HG02852 (cell line): Measurements from ENCODE around the gene PHACTR3.

Experiments used
- ATAC-seq: cut with Tn5 transposase; IDR thresholded peaks from one replicate; pipeline ENCODE4 v1.9.1; 2021; ENCODE audit warnings: mild to moderate bottlenecking, moderate library complexity; ENCODE audit not compliant: unreplicated experiment

The PHACTR3 gene

DNA sequence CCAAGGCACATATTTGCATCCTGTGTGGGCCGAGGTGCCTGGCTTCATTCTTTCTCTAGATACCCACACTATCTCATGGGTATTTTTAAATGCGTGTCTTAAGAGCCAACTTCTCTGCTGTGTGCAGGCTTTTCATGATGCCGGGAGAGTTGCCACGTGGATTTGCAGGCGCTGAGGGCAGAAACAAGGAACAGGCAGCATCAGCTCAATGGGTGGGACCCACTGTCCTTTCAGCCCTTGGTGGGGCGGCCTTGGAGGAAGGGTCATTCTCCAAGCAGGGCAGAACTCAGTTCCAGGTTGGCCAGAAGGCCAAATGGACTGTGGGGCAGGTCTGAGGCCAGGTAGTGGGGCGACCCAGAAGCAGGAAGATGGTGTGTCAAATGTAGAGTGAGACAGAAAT lies 84.7 kb downstream of the PHACTR3 start:
- ATAC-seq = no peak

DNA sequence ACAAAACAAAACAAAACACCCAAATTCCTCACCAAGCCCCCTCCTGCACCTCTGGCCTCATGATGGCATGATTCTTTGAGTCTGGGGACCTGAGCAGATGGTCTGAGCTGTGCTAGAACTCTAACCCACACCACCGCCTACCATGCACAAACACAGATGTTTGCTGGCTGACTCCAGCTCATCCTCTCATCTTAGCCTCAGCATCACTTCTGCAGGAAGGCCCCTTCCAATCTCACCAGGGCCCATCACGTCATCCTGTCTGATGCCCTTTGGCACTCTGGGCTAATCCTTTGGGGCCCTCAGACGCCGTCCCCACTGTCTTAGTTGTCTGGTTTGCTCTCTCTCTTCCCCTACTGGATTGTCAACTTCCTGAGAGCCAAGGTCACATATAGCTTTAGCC lies 85.8 kb downstream of the PHACTR3 start:
- no peak for ATAC-seq

GRCh38 chr20:59690976-59691375 lies 86.6 kb downstream of the PHACTR3 start:
- no peak for ATAC-seq

GRCh38 chr20:59692139-59692538 lies 87.8 kb downstream of the PHACTR3 start:
- no peak for ATAC-seq

DNA sequence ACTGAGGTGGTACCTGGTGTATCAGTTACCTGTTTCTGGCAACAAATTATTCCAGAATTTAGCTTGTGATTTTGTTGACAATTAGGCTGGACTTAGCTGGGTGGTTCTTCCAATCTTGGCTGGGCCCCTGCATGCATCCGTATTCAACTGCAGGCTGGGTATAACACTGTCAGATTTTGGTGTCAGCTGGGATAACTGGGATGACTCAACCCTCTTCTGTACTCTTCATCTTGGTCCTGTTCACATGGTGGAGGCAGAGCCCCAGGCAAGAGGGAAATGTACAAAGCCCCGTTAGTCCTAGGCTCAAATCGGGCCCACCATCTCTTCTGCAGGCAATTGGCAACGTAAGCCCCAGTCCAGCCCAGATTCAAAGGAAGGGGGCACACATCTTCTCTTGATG lies 89.2 kb downstream of the PHACTR3 start:
- no peak for ATAC-seq

- no peak for ATAC-seq
These were observed 92.1 kb downstream of the PHACTR3 start for GRCh38 chr20:59696476-59696875.

GRCh38 chr20:59697068-59697467 lies 92.7 kb downstream of the PHACTR3 start:
- no peak for ATAC-seq

- ATAC-seq = no peak
These were observed 94.3 kb downstream of the PHACTR3 start for GRCh38 chr20:59698598-59698997.

- no peak for ATAC-seq
These were observed 96.9 kb downstream of the PHACTR3 start for GRCh38 chr20:59701236-59701635.

DNA sequence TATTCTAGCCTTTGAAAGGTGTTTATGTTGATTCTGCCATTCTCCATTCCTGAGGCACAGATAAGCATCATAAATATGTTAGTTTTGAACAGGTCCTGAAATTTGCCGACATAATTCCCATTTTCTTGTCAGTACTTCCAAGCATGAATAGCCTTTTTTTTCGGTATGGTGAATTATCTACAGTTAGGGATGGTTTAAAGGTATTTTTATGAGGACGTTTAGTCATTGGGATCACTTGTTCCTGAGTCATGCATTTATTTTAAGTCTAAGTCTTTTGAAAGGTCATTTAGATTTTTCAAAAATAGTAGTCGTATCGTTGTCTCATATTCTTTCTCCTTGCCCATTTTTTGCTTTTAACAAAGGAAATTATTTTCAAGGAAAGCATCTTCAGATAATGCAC lies 98.7 kb downstream of the PHACTR3 start:
- no peak for ATAC-seq

GRCh38 chr20:59705651-59706399 lies 101.5 kb downstream of the PHACTR3 start:
- no peak for ATAC-seq

- no peak for ATAC-seq
These were observed 102.0 kb downstream of the PHACTR3 start for GRCh38 chr20:59706400-59706693.

DNA sequence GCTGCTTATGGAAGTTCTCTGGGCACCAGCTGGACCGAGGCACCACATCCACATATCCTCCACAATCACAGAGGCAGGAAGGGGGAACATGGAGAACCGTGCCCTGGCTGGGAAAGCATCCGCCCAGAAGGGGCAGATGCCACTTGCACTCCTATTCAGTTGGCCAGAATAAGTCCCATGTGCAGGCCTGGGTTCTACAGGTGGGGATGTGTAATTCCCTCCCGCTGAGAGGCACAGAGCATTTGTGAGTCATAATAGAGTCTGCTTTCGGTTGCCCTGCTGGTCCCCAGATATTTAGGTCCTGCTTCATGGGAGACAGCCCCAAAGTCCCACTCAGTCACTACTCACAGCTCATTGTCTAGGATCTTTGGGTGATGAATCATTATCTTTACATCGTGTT lies 104.0 kb downstream of the PHACTR3 start:
- no peak for ATAC-seq

DNA sequence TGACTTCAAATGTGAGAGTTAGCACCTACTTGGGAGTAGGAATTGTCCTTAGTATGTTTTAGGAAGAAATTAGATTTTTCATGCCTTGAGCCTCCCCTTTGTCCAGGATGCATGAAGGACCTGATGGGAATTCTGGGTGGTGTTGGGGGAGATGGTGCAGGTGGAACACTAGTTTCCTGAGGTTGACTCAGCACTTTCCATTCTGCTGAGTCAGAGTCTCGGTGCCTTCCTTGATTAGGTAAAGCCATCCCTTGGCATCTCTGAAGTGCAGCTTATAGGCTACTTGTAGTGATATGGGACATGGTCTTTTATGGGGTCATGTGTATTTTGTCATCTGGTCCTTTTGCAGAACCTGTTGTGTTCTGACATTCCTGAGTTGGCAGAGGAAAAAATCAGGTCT lies 105.3 kb downstream of the PHACTR3 start:
- no peak for ATAC-seq

GRCh38 chr20:59718071-59718470 lies 113.7 kb downstream of the PHACTR3 start:
- no peak for ATAC-seq

GRCh38 chr20:59718751-59719150 lies 114.4 kb downstream of the PHACTR3 start:
- no peak for ATAC-seq

DNA sequence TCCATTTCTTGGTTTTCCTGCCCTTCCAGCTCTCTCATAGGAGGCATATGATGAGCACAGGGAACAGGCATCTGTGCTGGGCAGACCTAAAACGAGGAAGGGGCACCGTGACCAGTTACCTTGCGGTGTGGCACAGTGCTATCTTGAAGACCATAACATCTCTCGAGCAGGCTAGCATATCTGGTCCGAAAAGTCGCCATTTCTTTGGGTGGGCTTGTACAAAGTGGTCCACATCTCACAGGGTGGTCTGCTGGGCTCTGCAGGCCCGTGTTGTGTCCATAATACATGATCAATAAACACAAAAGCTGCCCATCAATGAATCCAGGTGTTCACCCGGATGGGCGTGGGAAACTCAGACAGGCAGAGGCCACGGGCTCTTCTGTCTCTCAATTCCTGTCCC lies 115.7 kb downstream of the PHACTR3 start:
- ATAC-seq = no peak

- ATAC-seq = no peak
These were observed 117.0 kb downstream of the PHACTR3 start for GRCh38 chr20:59721386-59721785.

GRCh38 chr20:59723108-59723500 lies 118.8 kb downstream of the PHACTR3 start:
- no peak for ATAC-seq

DNA sequence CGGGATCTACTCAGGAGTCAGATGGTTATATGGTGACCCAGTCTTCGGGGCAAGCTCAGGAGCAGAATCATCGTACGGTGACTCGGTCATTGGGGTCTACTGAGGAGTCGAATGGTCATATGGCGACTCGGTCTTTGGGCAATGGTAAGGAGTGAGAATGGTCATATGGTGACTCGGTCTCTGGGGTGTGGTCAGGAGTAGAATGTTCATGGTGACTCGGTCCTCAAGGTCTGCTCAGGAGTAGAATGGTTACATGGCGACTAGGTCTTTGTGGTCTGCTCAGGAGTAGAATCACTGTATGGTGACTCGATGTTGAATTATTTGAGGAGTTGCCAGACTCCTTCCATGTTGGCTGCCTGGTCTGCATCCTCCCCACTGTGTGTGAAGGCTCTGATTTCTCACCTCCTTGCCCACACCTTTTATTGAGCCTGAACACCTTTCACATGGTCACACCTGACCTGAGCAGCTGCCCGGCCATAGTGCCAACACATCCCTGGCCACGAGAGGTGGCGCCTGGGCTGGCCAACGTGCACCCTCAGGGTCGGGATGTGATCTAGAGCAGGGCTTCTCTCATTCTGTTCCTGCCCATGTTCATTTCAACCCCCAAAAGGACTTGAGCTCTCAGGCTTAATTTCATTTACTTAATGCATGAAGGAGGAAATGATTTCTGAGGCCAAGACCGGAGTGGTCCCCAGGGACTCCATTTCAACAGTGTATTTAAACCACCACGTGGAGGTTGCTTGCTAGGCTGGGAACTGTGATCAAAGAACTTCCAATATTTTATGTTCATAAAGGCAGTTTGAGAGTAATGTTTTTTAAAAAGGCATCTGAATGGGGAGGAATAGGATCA lies 119.5 kb downstream of the PHACTR3 start:
- ATAC-seq = no peak

GRCh38 chr20:59724457-59725366 lies 120.4 kb downstream of the PHACTR3 start:
- no peak for ATAC-seq
